NCI-H1436 treated with DMSO at 0.1 percent for 48 hours (cell line): ENCODE results near the gene HBE1.
A peak's percentile ranks its signal among the peaks of the same experiment; 100 is the strongest.

Experiments used
- DNase-seq: peaks from one replicate; lab custom pipeline; 2025; lab: John Stamatoyannopoulos, UW

The HBE1 gene

DNA sequence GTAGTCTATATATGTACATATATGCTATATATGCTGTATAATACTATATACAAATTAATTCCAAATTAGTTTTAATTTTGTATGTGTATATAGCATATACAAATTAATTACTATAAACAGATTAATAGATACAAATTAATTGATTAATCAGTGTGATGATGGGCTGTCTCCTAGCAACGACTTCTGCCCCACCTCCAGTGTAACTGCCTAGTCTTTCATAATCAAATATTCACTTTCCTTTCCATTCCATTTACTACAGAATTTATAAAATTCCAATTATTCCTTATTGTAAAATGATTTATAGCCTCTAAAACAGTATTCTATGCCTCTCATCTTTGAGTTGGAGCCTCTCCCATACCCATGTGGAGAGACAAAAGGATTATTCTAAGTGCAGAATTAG, 36.4 kb downstream of the HBE1 start:
- no peak for DNase-seq

GRCh38 chr11:5232821-5233220, 36.9 kb downstream of the HBE1 start:
- DNase-seq = no peak

DNA sequence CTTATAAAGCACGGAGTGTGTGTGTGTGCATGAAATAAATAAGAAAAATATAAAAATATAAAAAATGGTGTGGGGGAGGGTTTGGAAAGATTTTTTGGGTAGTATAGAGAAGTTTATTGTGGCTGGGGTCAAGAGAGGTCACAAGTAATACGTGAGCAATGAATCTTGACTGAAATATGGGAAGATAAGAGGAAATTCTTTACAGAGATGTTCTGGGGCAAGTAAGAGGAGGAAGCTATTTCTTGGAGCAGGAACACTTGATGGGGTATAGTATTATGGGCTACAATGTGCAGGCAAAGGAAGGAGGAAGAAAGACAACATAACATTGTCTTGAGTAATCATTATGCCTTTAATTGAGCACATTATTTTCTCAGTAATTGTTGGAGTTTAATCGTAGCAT, 37.6 kb downstream of the HBE1 start:
- DNase-seq = no peak

DNA sequence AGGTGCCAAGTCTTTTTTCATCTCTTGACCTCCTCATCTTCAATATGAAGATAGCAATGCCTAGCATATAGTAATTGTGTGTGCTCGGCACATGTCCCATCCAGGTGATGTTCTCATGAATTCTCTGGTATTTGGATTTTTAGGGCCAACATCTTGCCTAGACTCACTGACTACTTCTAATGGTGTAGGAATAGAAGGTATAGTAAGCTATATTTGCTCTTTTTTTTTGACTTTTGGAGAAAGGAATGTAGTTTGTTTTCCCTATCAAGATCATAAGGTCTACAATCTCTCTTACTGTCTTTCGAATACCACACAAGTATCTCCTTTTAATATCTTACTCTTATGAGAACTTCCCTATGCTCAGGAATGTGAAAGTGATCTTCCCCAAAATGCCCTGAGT, 38.6 kb downstream of the HBE1 start:
- no peak for DNase-seq

- no peak for DNase-seq
Measured at GRCh38 chr11:5230266-5230665, 39.5 kb downstream of the HBE1 start.

- no peak for DNase-seq
Measured at GRCh38 chr11:5229796-5230195, 39.9 kb downstream of the HBE1 start.

DNA sequence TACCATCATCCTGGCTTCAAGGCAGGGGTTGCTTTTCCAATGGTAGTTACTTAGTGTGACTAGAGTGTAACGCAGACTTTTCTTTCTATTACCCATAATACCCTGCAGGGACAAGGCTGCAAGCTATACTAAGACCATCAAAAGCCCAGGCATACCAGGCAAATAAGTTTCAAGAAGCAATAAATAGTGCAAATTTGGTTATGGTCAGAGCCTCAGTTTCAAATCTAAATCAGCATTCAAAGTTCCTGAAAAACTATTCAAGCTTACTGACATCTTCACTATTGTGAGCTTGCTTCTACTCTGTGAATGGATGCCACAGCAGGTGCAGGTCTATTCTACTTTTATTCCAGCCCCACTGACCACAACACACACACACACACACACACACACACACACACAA, 40.4 kb downstream of the HBE1 start:
- DNase-seq = no peak

DNA sequence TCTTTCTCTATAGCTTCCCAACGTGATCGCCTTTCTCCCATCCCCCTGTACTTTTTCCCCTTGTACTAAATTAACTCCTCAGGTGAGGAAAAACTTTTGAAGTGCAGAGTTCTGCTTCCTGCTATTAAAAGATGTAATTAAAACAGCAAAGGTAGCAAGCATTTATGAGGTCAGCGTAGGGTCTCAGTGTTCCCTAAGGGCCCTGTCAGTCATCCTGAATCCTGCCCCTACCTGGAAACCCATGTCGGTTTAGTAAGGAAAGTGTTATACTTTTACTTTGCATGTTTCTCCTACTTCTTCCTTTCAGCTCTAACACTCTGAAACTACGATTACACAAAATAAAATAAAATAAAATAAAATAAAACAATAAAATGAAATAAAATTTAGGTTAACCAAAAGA, 41.6 kb downstream of the HBE1 start:
- DNase-seq = no peak

DNA sequence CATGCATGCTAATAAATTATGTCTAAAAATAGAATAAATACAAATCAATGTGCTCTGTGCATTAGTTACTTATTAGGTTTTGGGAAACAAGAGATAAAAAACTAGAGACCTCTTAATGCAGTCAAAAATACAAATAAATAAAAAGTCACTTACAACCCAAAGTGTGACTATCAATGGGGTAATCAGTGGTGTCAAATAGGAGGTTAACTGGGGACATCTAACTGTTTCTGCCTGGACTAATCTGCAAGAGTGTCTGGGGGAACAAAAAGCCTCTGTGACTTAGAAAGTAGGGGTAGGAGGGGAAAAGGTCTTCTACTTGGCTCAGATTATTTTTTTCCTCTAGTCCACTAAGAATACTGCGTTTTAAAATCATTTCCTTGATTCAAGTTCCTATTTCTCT, 42.1 kb downstream of the HBE1 start:
- DNase-seq = no peak

DNA sequence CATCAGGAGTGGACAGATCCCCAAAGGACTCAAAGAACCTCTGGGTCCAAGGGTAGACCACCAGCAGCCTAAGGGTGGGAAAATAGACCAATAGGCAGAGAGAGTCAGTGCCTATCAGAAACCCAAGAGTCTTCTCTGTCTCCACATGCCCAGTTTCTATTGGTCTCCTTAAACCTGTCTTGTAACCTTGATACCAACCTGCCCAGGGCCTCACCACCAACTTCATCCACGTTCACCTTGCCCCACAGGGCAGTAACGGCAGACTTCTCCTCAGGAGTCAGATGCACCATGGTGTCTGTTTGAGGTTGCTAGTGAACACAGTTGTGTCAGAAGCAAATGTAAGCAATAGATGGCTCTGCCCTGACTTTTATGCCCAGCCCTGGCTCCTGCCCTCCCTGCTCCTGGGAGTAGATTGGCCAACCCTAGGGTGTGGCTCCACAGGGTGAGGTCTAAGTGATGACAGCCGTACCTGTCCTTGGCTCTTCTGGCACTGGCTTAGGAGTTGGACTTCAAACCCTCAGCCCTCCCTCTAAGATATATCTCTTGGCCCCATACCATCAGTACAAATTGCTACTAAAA, 42.9 kb downstream of the HBE1 start, which contains the start of gene HBB:
HBB (minus strand) TSS at position 340 of the 579 bp plus-strand sequence; CDS start at position 290, 50 bp downstream.
- peak; percentile 3 for DNase-seq

- no peak for DNase-seq
Measured at GRCh38 chr11:5225480-5225871, 44.3 kb downstream of the HBE1 start.

- DNase-seq = no peak
Measured at GRCh38 chr11:5224538-5225479, 44.9 kb downstream of the HBE1 start.

DNA sequence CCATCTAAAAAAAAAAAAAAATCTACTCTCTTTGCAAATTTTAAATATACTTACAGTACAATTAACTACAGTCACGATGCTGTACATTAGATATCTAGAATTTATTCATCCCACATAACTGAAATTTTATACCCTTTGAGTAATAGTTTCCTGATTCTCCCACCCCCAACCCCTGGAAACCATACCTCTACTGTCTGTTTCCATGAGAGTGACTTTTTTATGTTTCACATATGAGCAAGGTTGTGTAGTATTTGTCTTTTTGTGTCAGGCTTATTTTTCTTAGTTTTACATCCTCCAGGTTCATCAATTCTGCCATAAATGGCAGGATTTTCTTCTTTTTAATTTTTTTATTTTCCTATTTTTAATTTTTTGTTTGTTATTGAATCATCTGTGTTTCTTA, 46.1 kb downstream of the HBE1 start:
- no peak for DNase-seq

DNA sequence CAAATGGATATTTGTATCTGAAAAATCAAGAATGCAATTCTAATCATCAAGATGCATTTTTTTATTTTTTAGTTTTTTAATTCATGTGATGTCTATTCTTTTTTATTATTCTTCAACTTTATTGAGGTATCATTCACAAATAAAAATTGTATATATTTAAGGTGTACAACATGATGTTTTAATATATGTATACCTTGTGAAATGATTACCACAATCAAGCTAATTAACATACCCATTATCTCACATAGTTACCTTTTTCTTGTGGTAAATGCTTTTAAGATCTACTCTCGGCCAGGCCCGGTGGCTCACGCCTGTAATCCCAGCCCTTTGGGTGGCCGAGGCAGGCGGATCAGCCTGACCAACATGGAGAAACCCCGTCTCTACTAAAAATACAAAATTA, 46.6 kb downstream of the HBE1 start:
- DNase-seq = no peak
